ENCODE results near the gene RNF6.
"Not testable (repeated sequence)": the region's sequence is repeated elsewhere in the genome, so short reads cannot be mapped to it uniquely, and the experiment has no call there.

The RNF6 gene

GRCh38 chr13:26253787-26254582 is 31.9 kb upstream of the RNF6 start, which contains the start of gene CDK8:
CDK8 (plus strand) TSS chr13:26254129; CDS start chr13:26254642, 513 bp downstream.
- Histone ChIP-seq H3K9me3 (ENCODE audit: control insufficient read depth in 1 of 2, low read length in 2 of 2) (no peaks in the 10 kb centered on the region), H3K4me1 (ENCODE audit: control insufficient read depth in 1 of 2, insufficient read depth in 2 of 2, low read length in 2 of 2) (peaks cover 10 to 12% of the 10 kb centered on the region in 2 donors), H3K4me3 (ENCODE audit: low read depth in 1 of 2, low read length in 2 of 2) (peak within 1 kb of the TSS; percentile 89 to 93), H3K36me3 (ENCODE audit: control insufficient read depth in 1 of 2, insufficient read depth in 2 of 2, low read length in 2 of 2) (no peaks in the 10 kb centered on the region), H3K27me3 (ENCODE audit: control insufficient read depth in 1 of 2, insufficient read depth in 2 of 2, low read length in 2 of 2) (peaks cover 0 to under 1% of the 10 kb centered on the region in 2 donors), H3K9ac (ENCODE audit: low read depth in 1 of 2, low read length in 2 of 2) (peak within 1 kb of the TSS; percentile 76 to 85), H3K27ac (ENCODE audit: low read depth, low read length) (peak within 1 kb of the TSS; percentile 94)

GRCh38 chr13:26253262-26253786 is 31.2 kb upstream of the RNF6 start:
- no peaks in the 10 kb centered on the region for H3K36me3 ChIP-seq (ENCODE audit: control insufficient read depth in 1 of 2, insufficient read depth in 2 of 2, low read length in 2 of 2)
- no peak overlapping the region for H3K27ac ChIP-seq (ENCODE audit: low read depth, low read length)
- H3K4me1 ChIP-seq (ENCODE audit: control insufficient read depth in 1 of 2, insufficient read depth in 2 of 2, low read length in 2 of 2): peaks cover 10 to 12% of the 10 kb centered on the region in 2 donors
- no peaks in the 10 kb centered on the region for H3K9me3 ChIP-seq (ENCODE audit: control insufficient read depth in 1 of 2, low read length in 2 of 2)
- H3K4me3 ChIP-seq (ENCODE audit: low read depth in 1 of 2, low read length in 2 of 2): peak overlapping the region; percentile 89 to 93
- H3K27me3 ChIP-seq (ENCODE audit: control insufficient read depth in 1 of 2, insufficient read depth in 2 of 2, low read length in 2 of 2): peaks cover 0 to 3% of the 10 kb centered on the region in 2 donors
- peak overlapping the region in 1 of 2 donors; percentile 76 for H3K9ac ChIP-seq (ENCODE audit: low read depth in 1 of 2, low read length in 2 of 2)

GRCh38 chr13:26252006-26252405 is 29.9 kb upstream of the RNF6 start:
- not testable (repeated sequence) for H3K4me3 ChIP-seq (ENCODE audit: low read depth in 1 of 2, low read length in 2 of 2); H3K36me3 ChIP-seq (ENCODE audit: control insufficient read depth in 1 of 2, insufficient read depth in 2 of 2, low read length in 2 of 2); H3K27ac ChIP-seq (ENCODE audit: low read depth, low read length); H3K27me3 ChIP-seq (ENCODE audit: control insufficient read depth in 1 of 2, insufficient read depth in 2 of 2, low read length in 2 of 2); H3K9me3 ChIP-seq (ENCODE audit: control insufficient read depth in 1 of 2, low read length in 2 of 2); H3K9ac ChIP-seq (ENCODE audit: low read depth in 1 of 2, low read length in 2 of 2)
- H3K4me1 ChIP-seq (ENCODE audit: control insufficient read depth in 1 of 2, insufficient read depth in 2 of 2, low read length in 2 of 2): peaks cover 10 to 12% of the 10 kb centered on the region in 2 donors

GRCh38 chr13:26249551-26249950 is 27.4 kb upstream of the RNF6 start:
- no peak overlapping the region for H3K4me3 ChIP-seq (ENCODE audit: low read depth in 1 of 2, low read length in 2 of 2)
- no peaks in the 10 kb centered on the region for H3K36me3 ChIP-seq (ENCODE audit: control insufficient read depth in 1 of 2, insufficient read depth in 2 of 2, low read length in 2 of 2)
- no peaks in the 10 kb centered on the region for H3K4me1 ChIP-seq (ENCODE audit: control insufficient read depth in 1 of 2, insufficient read depth in 2 of 2, low read length in 2 of 2)

GRCh38 chr13:26247608-26248007 is 25.5 kb upstream of the RNF6 start:
- Histone ChIP-seq H3K4me1 (ENCODE audit: control insufficient read depth in 1 of 2, insufficient read depth in 2 of 2, low read length in 2 of 2) (no peaks in the 10 kb centered on the region), H3K9ac (ENCODE audit: low read depth in 1 of 2, low read length in 2 of 2) (no peak overlapping the region), H3K36me3 (ENCODE audit: control insufficient read depth in 1 of 2, insufficient read depth in 2 of 2, low read length in 2 of 2) (no peaks in the 10 kb centered on the region), H3K4me3 (ENCODE audit: low read depth in 1 of 2, low read length in 2 of 2) (no peak overlapping the region), H3K27ac (ENCODE audit: low read depth, low read length) (no peak overlapping the region), H3K27me3 (ENCODE audit: control insufficient read depth in 1 of 2, insufficient read depth in 2 of 2, low read length in 2 of 2) (peaks cover 0 to 3% of the 10 kb centered on the region in 2 donors), H3K9me3 (ENCODE audit: control insufficient read depth in 1 of 2, low read length in 2 of 2) (peaks cover 0 to 3% of the 10 kb centered on the region in 2 donors)

More at GRCh38 chr13:26249551-26249950, 27.4 kb upstream of the RNF6 start:
- H3K9ac ChIP-seq (ENCODE audit: low read depth in 1 of 2, low read length in 2 of 2): no peak overlapping the region
- H3K27ac ChIP-seq (ENCODE audit: low read depth, low read length): no peak overlapping the region
- H3K9me3 ChIP-seq (ENCODE audit: control insufficient read depth in 1 of 2, low read length in 2 of 2): no peaks in the 10 kb centered on the region
- H3K27me3 ChIP-seq (ENCODE audit: control insufficient read depth in 1 of 2, insufficient read depth in 2 of 2, low read length in 2 of 2): peaks cover 0 to 3% of the 10 kb centered on the region in 2 donors

- no peak overlapping the region for H3K27ac ChIP-seq (ENCODE audit: low read depth, low read length)
- H3K9ac ChIP-seq (ENCODE audit: low read depth in 1 of 2, low read length in 2 of 2): no peak overlapping the region
- peaks cover 0 to 3% of the 10 kb centered on the region in 2 donors for H3K27me3 ChIP-seq (ENCODE audit: control insufficient read depth in 1 of 2, insufficient read depth in 2 of 2, low read length in 2 of 2)
- no peaks in the 10 kb centered on the region for H3K4me1 ChIP-seq (ENCODE audit: control insufficient read depth in 1 of 2, insufficient read depth in 2 of 2, low read length in 2 of 2)
- H3K4me3 ChIP-seq (ENCODE audit: low read depth in 1 of 2, low read length in 2 of 2): no peak overlapping the region
- H3K9me3 ChIP-seq (ENCODE audit: control insufficient read depth in 1 of 2, low read length in 2 of 2): peaks cover 0 to 8% of the 10 kb centered on the region in 2 donors
- no peaks in the 10 kb centered on the region for H3K36me3 ChIP-seq (ENCODE audit: control insufficient read depth in 1 of 2, insufficient read depth in 2 of 2, low read length in 2 of 2)
Measured at GRCh38 chr13:26247011-26247410, 24.9 kb upstream of the RNF6 start.

GRCh38 chr13:26246154-26246553 is 24.0 kb upstream of the RNF6 start:
- H3K4me3 ChIP-seq (ENCODE audit: low read depth in 1 of 2, low read length in 2 of 2): no peak overlapping the region
- peaks cover 0 to 3% of the 10 kb centered on the region in 2 donors for H3K27me3 ChIP-seq (ENCODE audit: control insufficient read depth in 1 of 2, insufficient read depth in 2 of 2, low read length in 2 of 2)
- no peak overlapping the region for H3K9ac ChIP-seq (ENCODE audit: low read depth in 1 of 2, low read length in 2 of 2)
- no peaks in the 10 kb centered on the region for H3K4me1 ChIP-seq (ENCODE audit: control insufficient read depth in 1 of 2, insufficient read depth in 2 of 2, low read length in 2 of 2)
- H3K9me3 ChIP-seq (ENCODE audit: control insufficient read depth in 1 of 2, low read length in 2 of 2): peaks cover 0 to 8% of the 10 kb centered on the region in 2 donors
- H3K27ac ChIP-seq (ENCODE audit: low read depth, low read length): no peak overlapping the region
- no peaks in the 10 kb centered on the region for H3K36me3 ChIP-seq (ENCODE audit: control insufficient read depth in 1 of 2, insufficient read depth in 2 of 2, low read length in 2 of 2)

- no peak overlapping the region for H3K9ac ChIP-seq (ENCODE audit: low read depth in 1 of 2, low read length in 2 of 2)
- no peaks in the 10 kb centered on the region for H3K9me3 ChIP-seq (ENCODE audit: control insufficient read depth in 1 of 2, low read length in 2 of 2)
- H3K27ac ChIP-seq (ENCODE audit: low read depth, low read length): no peak overlapping the region
- no peaks in the 10 kb centered on the region for H3K4me1 ChIP-seq (ENCODE audit: control insufficient read depth in 1 of 2, insufficient read depth in 2 of 2, low read length in 2 of 2)
- no peak overlapping the region for H3K4me3 ChIP-seq (ENCODE audit: low read depth in 1 of 2, low read length in 2 of 2)
- no peaks in the 10 kb centered on the region for H3K36me3 ChIP-seq (ENCODE audit: control insufficient read depth in 1 of 2, insufficient read depth in 2 of 2, low read length in 2 of 2)
- no peaks in the 10 kb centered on the region for H3K27me3 ChIP-seq (ENCODE audit: control insufficient read depth in 1 of 2, insufficient read depth in 2 of 2, low read length in 2 of 2)
Measured at GRCh38 chr13:26236296-26236695, 14.2 kb upstream of the RNF6 start.

- H3K27ac ChIP-seq (ENCODE audit: low read depth, low read length): no peak overlapping the region
- no peaks in the 10 kb centered on the region for H3K36me3 ChIP-seq (ENCODE audit: control insufficient read depth in 1 of 2, insufficient read depth in 2 of 2, low read length in 2 of 2)
- H3K4me3 ChIP-seq (ENCODE audit: low read depth in 1 of 2, low read length in 2 of 2): no peak overlapping the region
- H3K4me1 ChIP-seq (ENCODE audit: control insufficient read depth in 1 of 2, insufficient read depth in 2 of 2, low read length in 2 of 2): no peaks in the 10 kb centered on the region
- no peak overlapping the region for H3K9ac ChIP-seq (ENCODE audit: low read depth in 1 of 2, low read length in 2 of 2)
- no peaks in the 10 kb centered on the region for H3K27me3 ChIP-seq (ENCODE audit: control insufficient read depth in 1 of 2, insufficient read depth in 2 of 2, low read length in 2 of 2)
- no peaks in the 10 kb centered on the region for H3K9me3 ChIP-seq (ENCODE audit: control insufficient read depth in 1 of 2, low read length in 2 of 2)
Measured at GRCh38 chr13:26230703-26231102, 8.6 kb upstream of the RNF6 start.

- H3K36me3 ChIP-seq (ENCODE audit: control insufficient read depth in 1 of 2, insufficient read depth in 2 of 2, low read length in 2 of 2): no peaks in the 10 kb centered on the region
- no peak overlapping the region for H3K27ac ChIP-seq (ENCODE audit: low read depth, low read length)
- no peaks in the 10 kb centered on the region for H3K4me1 ChIP-seq (ENCODE audit: control insufficient read depth in 1 of 2, insufficient read depth in 2 of 2, low read length in 2 of 2)
- H3K9me3 ChIP-seq (ENCODE audit: control insufficient read depth in 1 of 2, low read length in 2 of 2): no peaks in the 10 kb centered on the region
- no peak overlapping the region for H3K9ac ChIP-seq (ENCODE audit: low read depth in 1 of 2, low read length in 2 of 2)
- H3K4me3 ChIP-seq (ENCODE audit: low read depth in 1 of 2, low read length in 2 of 2): no peak overlapping the region
- no peaks in the 10 kb centered on the region for H3K27me3 ChIP-seq (ENCODE audit: control insufficient read depth in 1 of 2, insufficient read depth in 2 of 2, low read length in 2 of 2)
Measured at GRCh38 chr13:26229080-26229615, 7.0 kb upstream of the RNF6 start.
